Posterior vena cava (tissue), 2 donors: ENCODE results near the gene MYO5A. TPM values are rescaled to one million over a fixed set of nuclear protein-coding genes. Genes with fewer than 3 reads are reported as not detected.
"Not testable (repeated sequence)": the region's sequence is repeated elsewhere in the genome, so short reads cannot be mapped to it uniquely, and the experiment has no call there.

Source experiments
- DNase-seq: peaks from one replicate; pipeline ENCODE4 v3.0.0-alpha.2; 2020; ENCODE audit warnings: low spot score
- intact Hi-C, 2 donors: fragments of 100-400 bp; cut with DNase I; formaldehyde crosslinking; loops; one replicate each; pipeline versions ENCODE4 v1.14.1 to v1.14.2; 2022 to 2023
- total RNA-seq, 2 donors: library from RNA; stranded (reverse); fragmentation: NEBNext Ultra II Directional; extraction: Animal tissue kit (Norgen Biotek cat#: 25700); gene quantifications; one replicate each; pipeline ENCODE4 v1.2.1, GENCODE V29; 2021
- donor health status: DM: yes; HTN: yes; CAD: no.
- donor health status: DM: yes; HTN: yes; CAD: no.

MYO5A gene
- total RNA-seq, 2 donors from 2014 or later: 42.3 to 44.7 TPM

DNA sequence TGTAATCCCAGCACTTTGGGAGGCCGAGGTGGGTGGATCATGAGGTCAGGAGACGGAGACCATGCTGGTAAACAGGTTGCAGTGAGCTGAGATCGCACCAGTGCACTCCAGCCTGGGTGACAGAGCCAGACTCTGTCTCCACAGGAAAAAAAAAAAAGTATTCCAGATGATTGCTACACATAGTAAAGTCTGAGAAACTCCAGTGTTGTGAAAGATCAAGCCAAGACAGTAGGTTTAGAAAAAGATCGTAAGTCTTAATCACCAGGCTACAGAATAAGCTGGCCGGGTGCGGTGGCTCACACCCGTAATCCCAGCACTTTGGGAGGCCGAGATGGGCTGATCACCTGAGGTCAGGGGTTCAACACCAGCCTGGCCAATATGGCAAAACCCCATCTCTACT is 15.8 kb downstream of the MYO5A start:
- intact Hi-C loops: not testable (repeated sequence)

DNA sequence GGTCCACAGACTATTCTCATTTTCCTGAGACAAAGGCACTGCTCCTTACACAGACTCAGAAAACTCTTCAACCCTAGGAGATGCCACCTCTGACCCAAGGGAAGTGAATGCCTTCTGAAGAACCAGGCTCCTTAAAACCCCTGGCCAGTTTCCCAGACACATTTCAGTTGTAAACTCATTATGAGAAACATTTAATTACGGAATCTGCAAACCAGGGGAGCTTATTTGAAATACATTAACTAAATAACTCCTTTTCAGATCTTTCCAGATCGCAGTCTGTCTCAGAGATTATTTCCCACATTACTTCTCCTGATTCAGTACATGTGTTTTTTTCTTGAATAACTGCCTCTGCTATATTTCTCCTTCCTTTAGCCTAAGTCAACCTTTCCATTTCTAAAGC is 17.6 kb downstream of the MYO5A start:
- intact Hi-C loops: no loop called here

More for the DNA sequence above, 15.8 kb downstream of the MYO5A start:
- DNase-seq: not testable (repeated sequence)

DNA sequence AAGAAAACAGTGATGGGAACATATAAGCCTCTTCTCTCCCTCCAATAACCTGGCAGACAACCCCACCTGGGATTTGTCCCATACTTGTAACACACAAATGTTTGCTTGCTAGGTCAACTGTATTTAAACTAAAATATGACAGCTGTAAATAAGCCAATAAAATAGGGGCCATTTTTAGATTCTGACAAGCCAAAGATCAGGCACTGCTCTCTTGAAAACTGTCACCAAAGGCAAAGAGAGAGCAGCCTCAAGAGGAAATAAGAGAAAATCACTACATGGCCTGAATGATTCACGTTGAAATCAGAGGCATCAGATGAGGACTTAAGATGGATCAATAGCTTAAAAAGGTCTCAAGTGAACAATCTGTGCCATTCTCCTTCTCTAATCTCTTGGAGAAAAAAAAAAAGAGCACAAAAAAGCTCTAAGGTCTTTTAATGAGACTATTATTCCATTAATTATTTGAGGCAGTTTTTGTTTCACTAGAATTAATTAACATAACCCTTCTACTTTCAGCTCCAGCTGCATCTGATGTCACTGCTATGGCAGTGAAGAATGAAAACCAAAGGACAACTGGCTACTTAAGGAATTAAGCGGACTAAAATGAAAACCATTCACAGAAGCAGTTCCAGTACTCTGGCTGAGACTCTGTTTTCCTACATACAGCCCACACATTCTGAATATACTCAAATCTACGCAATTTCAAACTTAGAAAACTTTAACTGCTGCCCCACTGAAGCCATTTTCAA is 19.0 kb downstream of the MYO5A start:
- intact Hi-C loops: no loop called here
- no peak for DNase-seq

More for the DNA sequence above, 17.6 kb downstream of the MYO5A start:
- no peak for DNase-seq

DNA sequence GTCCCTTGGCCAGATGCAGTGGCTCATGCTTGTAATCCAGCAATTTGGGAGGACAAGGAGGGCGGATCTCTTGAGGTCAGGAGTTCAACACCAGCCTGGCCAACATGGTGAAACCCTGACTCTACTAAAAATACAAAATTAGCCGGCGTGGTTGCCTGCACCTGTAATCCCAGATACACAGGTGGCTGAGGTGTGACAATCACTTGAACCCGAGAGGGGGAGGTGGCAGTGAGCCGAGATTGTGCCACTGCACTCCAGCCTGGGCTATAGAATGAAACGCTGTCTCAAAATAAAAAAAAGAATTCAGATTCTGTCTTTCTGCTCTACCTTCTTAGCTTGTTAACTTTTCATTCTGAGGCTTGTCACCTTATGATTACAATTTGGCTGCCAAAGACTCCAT is 22.1 kb downstream of the MYO5A start:
- no peak for DNase-seq
- intact Hi-C loops: no loop called here

DNA sequence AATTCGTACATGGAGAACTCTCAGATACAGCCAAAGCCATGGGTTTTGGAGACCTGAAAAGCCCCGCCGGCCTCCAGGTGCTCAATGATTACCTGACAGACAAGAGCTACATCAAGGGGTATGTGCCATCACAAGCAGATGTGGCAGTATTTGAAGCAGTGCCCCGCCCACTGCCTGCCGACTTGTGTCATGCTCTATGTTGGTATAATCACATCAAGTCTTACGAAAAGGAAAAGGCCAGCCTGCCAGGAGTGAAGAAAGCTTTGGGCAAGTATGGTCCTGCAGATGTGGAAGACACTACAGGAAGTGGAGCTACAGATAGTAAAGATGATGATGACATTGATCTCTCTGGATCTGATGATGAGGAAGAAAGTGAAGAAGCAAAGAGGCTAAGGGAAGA is 23.5 kb downstream of the MYO5A start:
- no peak for DNase-seq
- intact Hi-C loops: no loop called here

DNA sequence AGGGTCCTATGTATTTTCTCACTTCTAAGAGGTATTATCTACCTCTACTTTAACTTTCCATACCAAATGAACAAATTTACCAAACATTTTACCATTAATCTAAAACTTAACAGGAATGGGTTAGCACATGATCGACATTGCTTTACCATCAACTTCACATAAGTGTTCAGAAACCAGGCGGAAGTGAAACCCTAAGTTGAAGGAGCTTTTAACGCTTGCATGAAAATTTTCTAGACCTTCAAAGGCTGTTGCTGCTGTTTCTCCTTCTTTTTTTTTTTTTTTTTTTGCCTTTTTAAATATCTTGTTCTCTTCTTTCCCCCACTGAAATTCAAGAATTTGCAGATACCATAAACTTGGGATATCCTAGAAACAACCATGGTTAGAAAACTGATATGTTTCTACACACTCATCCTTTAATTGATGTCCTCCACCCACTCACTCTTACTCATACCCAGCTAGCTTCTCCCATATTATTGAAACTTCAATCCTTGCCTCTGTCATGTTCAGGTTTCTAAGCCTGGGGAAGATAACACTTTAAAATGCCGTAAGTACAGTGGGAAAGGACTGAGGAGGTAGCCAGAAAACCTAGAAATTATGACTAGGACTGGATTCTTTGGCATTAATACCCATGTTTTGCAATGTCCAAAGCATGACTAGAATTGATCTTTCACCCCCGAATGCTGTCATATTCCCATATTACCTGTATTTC is 24.7 kb downstream of the MYO5A start:
- no peak for DNase-seq
- intact Hi-C loops: no loop called here

DNA sequence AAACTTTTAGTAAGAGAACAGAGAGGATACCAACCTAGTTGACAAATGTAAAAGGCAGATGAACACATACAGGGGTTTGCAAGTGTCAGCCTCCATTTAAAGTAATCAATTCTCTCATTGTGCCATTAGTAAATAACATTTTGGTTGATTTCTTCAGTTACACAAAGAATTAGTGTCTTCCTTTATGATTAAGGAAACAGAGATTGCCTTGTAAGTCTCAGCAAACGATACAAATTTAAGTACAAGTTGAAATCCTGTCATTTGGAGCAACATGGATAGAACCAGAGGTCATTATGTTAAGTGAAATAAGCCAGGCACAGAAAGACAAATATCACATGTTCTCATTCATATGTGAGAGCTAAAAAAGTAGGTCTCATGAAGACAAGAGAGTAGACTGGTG is 26.1 kb downstream of the MYO5A start:
- intact Hi-C loops: no loop called here
- DNase-seq: no peak

DNA sequence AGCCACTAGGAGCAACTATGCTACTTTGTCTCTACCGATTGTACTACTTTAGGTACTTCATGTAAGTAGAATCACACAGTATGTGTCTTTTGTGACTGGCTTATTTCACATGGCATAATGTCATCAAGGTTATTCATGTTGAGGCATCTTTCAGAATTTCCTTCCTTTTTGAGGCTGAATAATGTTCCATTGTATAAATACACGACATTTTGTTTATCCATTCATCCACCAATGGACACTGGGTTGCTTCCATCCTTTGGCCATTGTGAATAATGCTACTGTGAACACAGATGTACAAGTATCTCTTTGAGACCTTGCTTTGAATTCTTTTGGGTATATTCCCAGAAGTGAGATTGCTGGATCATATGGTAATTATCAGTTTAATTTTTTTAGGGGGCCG is 29.2 kb downstream of the MYO5A start:
- no peak for DNase-seq
- intact Hi-C loops: no loop called here

DNA sequence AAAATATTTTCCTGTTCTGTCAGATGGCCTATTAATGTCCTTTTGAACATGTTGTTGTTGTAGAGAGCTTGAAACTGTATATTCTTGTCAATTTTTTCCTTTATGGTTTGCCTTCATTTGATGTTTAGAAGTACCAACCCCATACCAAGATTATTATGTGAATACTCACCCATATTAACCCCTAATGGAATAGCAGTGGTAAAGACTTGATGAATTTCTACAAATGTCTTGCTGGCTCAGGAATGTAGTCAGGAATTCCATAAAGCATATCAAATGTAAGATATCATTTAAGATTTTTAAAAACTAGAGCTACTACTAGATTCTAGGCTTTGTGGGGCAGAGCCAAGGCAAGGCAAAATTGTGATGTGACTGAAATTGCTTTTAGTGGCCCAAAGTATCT is 30.0 kb downstream of the MYO5A start:
- intact Hi-C loops: no loop called here
- DNase-seq: no peak

DNA sequence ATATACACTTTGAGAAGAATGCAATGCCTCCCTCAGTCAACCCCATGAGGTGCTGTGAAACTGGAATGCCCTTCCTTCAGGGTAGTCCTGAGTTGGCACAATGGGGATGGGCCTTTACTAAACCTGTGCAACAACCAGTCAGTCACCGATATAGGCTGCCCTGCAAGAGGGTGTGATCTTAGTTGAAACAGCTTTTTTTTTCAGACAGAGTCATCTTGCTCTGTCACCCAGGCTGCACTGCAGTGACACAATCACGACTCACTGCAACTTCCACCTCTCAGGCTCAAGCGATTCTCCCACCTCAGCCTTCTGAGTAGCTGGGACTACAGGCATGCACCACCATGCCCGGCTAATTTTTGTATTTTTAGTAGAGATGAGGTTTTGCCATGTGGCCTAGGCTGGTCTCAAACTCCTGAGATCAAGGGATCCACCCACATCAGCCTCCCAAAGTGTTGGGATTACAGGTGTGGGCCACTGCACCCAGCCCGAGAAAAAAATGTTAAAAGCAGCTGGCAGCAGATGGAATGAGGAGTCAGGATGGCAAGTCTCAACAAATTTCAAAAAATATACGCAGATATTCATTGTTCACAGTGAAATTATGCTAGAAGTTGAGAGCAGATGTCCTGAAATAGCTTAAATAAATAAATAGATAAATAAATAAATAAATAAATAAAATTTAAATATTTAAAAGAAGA is 31.8 kb downstream of the MYO5A start:
- intact Hi-C loops: no loop called here
- DNase-seq: no peak

DNA sequence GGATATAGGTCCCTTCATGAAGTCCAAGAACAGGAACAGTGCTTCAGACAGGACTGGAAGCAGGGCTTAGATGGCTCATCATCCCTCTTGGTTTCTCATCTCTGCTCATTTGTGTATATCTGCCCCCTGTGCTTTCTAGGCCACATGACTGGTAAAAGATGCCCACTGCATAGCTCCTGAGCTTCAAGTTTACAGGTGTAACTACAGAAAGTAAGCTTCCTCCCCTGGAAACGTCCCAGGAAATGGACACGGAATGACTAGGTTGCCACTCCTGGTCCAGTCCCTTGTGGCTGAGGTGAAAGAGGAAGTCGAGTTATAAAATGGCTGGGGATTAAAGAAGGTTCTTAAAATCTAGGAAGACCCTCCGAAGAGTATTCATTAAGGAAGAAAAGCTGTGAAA is 32.5 kb downstream of the MYO5A start:
- intact Hi-C loops: no loop called here

DNA sequence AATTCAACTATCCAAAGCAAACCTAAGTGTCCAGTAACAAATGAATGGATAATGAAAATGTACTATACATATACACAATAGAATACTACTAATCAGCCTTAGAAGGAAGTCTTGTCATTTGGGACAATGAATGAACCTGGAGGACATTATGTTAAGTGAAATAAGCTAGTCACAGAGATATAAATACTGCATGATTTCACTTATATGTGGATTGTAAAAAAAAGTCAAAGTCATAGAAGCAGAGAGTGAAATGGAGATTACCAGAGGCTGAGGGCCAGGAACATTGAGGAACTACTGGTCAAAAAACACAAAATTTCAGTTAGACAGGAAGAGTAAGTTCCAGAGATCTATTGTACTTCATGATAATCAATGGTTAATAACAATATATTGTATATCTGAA is 33.6 kb downstream of the MYO5A start:
- DNase-seq: no peak
- intact Hi-C loops: no loop called here

More for the DNA sequence above, 32.5 kb downstream of the MYO5A start:
- no peak for DNase-seq

DNA sequence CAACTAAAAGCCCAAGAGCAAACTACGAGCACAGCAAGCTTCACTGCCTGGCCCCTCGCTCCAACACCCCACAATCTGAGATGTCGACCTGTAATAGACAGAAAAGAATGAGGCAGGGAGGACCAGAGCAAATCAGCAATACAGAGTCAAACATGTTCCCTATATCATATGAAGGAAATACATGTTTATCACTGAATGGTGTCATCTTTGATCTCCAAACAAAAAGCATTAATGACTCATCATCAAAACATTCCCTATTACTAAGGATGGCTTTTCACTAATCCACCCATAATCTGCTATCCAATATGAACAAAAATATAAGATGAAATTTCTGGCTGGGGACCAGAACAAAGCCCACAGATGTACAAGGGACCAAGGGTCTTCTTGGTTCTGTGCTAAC is 34.7 kb downstream of the MYO5A start:
- intact Hi-C loops: no loop called here
- DNase-seq: no peak

DNA sequence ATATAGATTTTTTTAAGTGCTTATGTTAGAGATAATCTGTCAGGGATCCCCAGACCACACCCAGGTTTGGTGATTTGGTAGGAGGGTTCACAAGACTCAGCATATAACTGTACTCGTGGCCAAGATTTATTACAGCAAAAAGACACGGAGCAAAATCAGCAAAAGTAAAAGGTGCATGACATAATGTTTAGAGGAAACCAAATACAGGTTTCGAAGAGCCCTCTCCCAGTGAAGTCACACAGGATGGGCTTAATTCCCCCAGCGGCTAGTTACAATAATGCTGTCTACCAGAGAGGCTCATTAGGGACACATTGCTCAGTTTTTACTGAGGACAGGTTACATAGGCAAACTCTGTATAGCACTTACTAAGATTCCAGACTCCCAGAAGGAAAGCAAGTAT is 36.5 kb downstream of the MYO5A start:
- intact Hi-C loops: no loop called here
- no peak for DNase-seq

DNA sequence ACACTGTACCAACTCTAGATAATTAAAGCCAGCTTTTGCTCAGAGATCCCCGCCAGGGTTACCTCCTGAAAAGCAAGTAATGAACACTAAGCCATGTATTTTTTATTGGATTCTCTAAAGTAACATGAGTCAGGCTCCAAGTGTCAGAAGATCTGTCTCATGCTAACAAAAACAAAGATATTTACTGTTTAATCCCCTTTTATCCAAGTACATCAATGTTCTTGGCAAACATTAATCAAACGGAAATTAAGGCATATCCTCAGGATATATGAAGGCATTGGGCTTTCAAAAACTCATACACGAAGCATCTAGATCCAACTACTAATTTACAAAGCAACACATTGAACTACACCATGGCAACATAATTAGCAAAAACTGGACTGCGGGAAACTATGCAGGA is 37.2 kb downstream of the MYO5A start:
- DNase-seq: no peak
- intact Hi-C loops: no loop called here

DNA sequence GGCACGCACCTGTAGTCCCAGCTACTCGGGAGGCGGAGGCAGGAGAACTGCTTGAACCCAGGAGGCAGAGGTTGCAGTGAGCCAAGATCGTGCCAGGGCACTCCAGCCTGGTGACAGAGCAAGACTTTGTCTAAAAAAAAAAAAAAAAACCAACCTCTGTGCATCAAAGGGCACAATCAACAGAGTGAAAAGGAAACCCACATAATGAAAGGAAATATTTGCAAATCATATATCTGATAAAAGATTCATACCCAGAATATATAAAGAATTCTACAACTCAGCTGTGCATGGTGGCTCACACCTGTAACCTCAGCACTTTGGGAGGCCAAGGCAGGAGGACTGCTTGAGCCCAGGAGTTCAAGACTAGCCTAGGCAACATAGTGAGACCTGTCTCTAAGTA is 39.2 kb downstream of the MYO5A start:
- DNase-seq, intact Hi-C loops: not testable (repeated sequence)

DNA sequence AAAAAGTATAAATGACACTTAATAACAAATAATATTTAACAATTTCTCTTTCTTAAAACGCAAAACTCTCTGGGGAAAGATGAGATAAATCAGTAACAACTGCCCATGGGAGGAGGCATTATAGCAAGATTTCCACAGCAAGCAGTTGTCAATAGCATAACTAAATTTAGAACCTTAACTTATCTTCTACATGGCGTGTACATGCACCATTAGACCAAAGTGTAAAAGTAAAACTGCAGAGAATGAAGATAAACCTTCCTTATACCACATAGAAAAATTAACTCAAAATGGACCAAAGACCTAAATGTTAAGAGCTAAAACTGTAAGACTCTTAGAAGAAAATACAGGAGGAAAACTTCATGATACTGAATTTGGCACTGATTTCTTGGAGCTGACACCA is 39.9 kb downstream of the MYO5A start:
- DNase-seq: no peak
- intact Hi-C loops: no loop called here

DNA sequence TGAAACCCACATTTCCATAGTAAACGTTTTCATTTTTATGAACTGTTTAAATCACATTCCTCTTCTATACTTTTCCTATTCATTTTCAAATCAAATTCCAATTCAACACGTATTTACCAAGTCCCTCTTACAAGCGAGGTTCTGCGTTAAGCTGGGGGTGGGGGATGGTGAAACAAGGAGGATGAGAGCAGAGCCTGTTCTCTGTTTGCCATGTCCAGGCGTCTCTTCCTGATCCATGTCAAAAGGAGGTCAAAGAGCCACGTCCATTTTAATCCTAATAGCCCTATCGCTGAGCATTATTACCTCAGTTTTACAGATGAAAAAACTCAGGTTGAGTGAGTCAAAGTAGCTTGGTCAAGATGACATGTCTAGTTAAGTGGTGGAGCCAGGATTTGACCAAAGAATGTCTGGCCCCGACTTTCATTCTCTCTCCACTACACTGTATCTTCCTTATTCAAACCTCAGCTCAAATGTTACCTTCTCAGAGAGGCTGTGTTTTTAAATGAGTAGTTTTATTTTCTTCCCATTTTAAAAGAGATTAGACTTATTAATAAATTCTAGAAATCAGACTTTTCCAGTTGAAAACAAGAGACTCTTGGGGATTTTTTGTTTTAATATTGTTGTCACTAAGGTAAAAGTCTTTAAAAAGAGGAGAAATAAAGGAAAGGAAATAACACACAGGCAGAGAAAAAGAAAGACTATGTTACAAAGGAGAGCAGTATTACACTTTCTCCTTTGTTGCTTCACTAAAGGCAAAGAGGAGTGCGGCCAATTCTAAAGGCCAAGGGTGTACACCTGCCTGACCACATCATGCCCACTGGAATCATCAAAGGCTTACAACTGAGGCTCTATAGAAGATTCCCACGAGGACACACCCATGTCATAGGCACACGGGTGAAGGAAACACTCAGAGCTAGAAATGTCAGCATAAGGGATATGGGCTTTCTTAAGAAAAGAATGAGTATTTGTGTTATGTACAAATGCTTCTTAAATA is 42.4 kb downstream of the MYO5A start:
- no peak for DNase-seq
- intact Hi-C loops: no loop called here

DNA sequence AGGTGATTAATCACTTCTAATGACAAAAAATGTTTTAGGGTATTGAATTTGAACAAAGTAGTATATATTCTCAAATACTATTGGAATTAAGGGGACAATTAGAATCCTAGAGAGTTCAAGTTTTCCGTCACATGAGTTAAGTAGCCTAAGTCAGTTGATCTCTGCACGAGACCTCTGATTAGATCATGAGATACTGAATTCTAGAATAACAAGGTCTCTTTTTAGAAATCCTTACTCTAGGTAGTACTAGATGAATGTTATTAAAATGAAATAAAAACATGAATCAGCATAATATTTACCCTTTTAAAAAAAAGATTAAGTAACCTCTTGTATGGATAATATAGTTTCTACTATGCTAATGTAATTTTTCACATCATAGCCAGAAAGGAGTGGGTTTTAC is 43.4 kb downstream of the MYO5A start:
- DNase-seq: no peak
- intact Hi-C loops: no loop called here
